SU-DHL-6 (cell line): ENCODE data around the gene BIRC3.
"Not testable (repeated sequence)": the region's sequence is repeated elsewhere in the genome, so short reads cannot be mapped to it uniquely, and the experiment has no call there.

Experiments
- H2AFZ ChIP-seq: fragments of 200-600 bp; sonication (generic); 2 replicates; pipeline ENCODE4 v1.6.1; 2014; ENCODE audit warnings: low read depth, mild to moderate bottlenecking, moderate library complexity, mixed read lengths, antibody characterized with exemption, low read length; ENCODE audit not compliant: severe bottlenecking
- H3F3A ChIP-seq: fragments of 200-600 bp; shearing (Covaris generic); 2 replicates; pipeline ENCODE4 v1.6.0; 2016; ENCODE audit warnings: antibody characterized with exemption, mild to moderate bottlenecking; ENCODE audit not compliant: insufficient read depth
- H3K27ac ChIP-seq: fragments of 200-600 bp; sonication (generic); 2 replicates; pipeline ENCODE4 v1.5.1; 2016; ENCODE audit warnings: low read depth, mild to moderate bottlenecking, low read length, moderate library complexity, mixed read lengths
- H3K27me3 ChIP-seq: fragments of 200-600 bp; sonication (generic), shearing (Covaris generic); 2 replicates; pipeline ENCODE4 v1.6.0; 2014; ENCODE audit warnings: mild to moderate bottlenecking, low read length
- H3K36me3 ChIP-seq: fragments of 200-600 bp; sonication (generic); 2 replicates; pipeline ENCODE4 v1.6.1; 2014; ENCODE audit warnings: mild to moderate bottlenecking, low read length, mixed read lengths
- H3K4me2 ChIP-seq: fragments of 300-600, 200-600 bp; shearing (Covaris generic), sonication (generic); 2 replicates; pipeline ENCODE4 v1.6.0; 2014; ENCODE audit warnings: low read length, low read depth, mild to moderate bottlenecking; ENCODE audit not compliant: poor library complexity, severe bottlenecking
- H3K4me3 ChIP-seq: fragments of 200-600 bp; sonication (generic); 2 replicates; pipeline ENCODE4 v1.5.1; 2014; ENCODE audit warnings: antibody characterized with exemption, low read length, mild to moderate bottlenecking, mixed read lengths; ENCODE audit not compliant: insufficient read depth, poor library complexity, severe bottlenecking
- H3K79me2 ChIP-seq: fragments of 200-600 bp; sonication (generic); 2 replicates; pipeline ENCODE4 v1.6.1; 2014; ENCODE audit warnings: mild to moderate bottlenecking, low read length, moderate library complexity; ENCODE audit not compliant: insufficient read depth
- H3K9ac ChIP-seq: fragments of 200-600 bp; sonication (generic); 2 replicates; pipeline ENCODE4 v1.7.0; 2014; ENCODE audit warnings: mild to moderate bottlenecking, low read length
- H3K9me2 ChIP-seq: fragments of 200-600 bp; sonication (generic); replicated peaks from 2 replicates; pipeline ENCODE4 v1.6.1; 2014; ENCODE audit warnings: low read length; ENCODE audit not compliant: insufficient read depth
- H3K9me3 ChIP-seq: fragments of 200-600 bp; sonication (generic); 2 replicates; pipeline ENCODE4 v1.6.1; 2014; ENCODE audit warnings: low read length, mixed read lengths; ENCODE audit not compliant: insufficient read depth
- H4K20me1 ChIP-seq: fragments of 200-600 bp; sonication (generic); 2 replicates; pipeline ENCODE4 v1.6.1; 2014; ENCODE audit warnings: low read depth, mild to moderate bottlenecking, antibody characterized with exemption, low read length, moderate library complexity, mixed read lengths
- EZH2phosphoT487 ChIP-seq: fragments of 200-600 bp; sonication (generic), shearing (Covaris generic); conservative IDR thresholded peaks from 2 replicates; pipeline ENCODE4 v1.6.1; 2018; ENCODE audit warnings: mild to moderate bottlenecking, antibody characterized with exemption, low read length, moderate library complexity, mixed read lengths
- TF ChIP-seq, protein P1 (sequence below): fragments of 200-600 bp; sonication (generic); IDR thresholded peaks from one replicate; pipeline ENCODE4 v1.5.1; 2017; ENCODE audit warnings: antibody characterized with exemption, mild to moderate bottlenecking, low read length, moderate library complexity; ENCODE audit not compliant: insufficient read depth, poor library complexity, severe bottlenecking

The BIRC3 gene

DNA sequence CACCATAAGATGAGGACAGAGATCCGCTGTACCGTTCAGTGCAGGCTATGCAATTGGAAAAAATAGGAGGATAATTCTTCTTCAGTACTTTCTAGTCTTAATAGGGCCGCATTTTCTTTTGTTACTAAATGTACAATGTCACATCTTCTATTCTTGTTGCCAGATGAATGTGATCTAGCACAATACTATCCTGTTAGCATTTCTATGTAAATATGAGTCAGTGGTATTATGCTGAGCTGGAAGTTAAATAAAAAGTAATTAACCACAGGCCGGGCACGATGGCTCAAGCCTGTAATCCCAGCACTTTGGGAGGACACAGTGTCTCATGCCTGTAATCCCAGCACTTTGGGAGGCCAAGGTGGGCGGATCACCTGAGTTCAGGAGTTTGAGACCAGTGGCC lies 24.4 kb upstream of the BIRC3 start:
- no peaks in the 10 kb centered on the region for H3K79me2 ChIP-seq
- TF ChIP-seq, protein P1, sequence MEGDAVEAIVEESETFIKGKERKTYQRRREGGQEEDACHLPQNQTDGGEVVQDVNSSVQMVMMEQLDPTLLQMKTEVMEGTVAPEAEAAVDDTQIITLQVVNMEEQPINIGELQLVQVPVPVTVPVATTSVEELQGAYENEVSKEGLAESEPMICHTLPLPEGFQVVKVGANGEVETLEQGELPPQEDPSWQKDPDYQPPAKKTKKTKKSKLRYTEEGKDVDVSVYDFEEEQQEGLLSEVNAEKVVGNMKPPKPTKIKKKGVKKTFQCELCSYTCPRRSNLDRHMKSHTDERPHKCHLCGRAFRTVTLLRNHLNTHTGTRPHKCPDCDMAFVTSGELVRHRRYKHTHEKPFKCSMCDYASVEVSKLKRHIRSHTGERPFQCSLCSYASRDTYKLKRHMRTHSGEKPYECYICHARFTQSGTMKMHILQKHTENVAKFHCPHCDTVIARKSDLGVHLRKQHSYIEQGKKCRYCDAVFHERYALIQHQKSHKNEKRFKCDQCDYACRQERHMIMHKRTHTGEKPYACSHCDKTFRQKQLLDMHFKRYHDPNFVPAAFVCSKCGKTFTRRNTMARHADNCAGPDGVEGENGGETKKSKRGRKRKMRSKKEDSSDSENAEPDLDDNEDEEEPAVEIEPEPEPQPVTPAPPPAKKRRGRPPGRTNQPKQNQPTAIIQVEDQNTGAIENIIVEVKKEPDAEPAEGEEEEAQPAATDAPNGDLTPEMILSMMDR, result no peak
- TF ChIP-seq EZH2phosphoT487, result no peak
- no peak overlapping the region for H3K4me2 ChIP-seq
- no peak overlapping the region for H2AFZ ChIP-seq
- no peaks in the 10 kb centered on the region for H3F3A ChIP-seq
- H3K36me3 ChIP-seq, result no peaks in the 10 kb centered on the region
- H4K20me1 ChIP-seq, result no peaks in the 10 kb centered on the region
- H3K9me3 ChIP-seq, result no peaks in the 10 kb centered on the region
- no peaks in the 10 kb centered on the region for H3K27me3 ChIP-seq
- H3K9me2 ChIP-seq, result no peaks in the 10 kb centered on the region
- no peak overlapping the region for H3K9ac ChIP-seq
- H3K27ac ChIP-seq, result no peak overlapping the region
- no peak overlapping the region for H3K4me3 ChIP-seq

DNA sequence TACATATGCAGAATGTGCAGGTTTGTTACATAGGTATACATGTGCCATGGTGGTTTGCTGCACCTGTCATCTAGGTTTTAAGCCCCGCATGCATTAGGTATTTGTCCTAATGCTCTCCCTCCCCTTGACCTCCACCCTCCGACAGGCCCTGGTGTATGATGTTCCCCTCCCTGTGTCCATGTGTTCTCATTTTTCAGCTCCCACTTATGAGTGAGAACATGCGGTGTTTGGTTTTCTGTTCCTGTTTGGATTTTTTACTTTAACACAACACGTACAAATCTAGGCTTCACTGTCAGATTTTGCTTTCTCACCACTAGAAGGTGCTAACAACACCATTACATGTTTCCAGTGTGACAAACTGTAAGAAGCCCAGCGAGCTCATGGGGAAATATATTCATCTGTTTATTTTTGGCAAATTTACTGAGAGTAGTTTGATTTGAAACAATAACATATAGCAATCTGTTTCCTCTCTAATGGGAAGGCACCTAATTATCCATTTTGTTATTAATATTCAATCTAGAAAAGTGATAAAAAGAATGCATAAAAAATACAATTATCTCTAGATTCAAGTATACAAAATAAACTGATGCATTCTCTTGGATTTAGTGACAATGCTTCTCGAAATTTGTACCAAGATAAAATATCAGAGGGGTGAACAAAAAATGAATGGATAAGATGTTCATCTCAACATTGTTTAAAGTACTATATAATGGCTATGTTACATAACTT lies 23.2 kb upstream of the BIRC3 start:
- Histone ChIP-seq H3K36me3 (no peaks in the 10 kb centered on the region), H3F3A (no peaks in the 10 kb centered on the region), H3K9ac (peak overlapping the region; percentile 40; the same call in 1 of the 2 replicates), H3K9me3 (no peaks in the 10 kb centered on the region), H3K9me2 (no peaks in the 10 kb centered on the region), H3K27ac (peak overlapping the region; percentile 68), H2AFZ (peak overlapping the region; percentile 91), H3K4me3 (no peak overlapping the region), H3K4me2 (peak overlapping the region; percentile 50), H3K79me2 (no peaks in the 10 kb centered on the region), H3K27me3 (no peaks in the 10 kb centered on the region), H4K20me1 (no peaks in the 10 kb centered on the region)
- no peak for TF ChIP-seq EZH2phosphoT487
- TF ChIP-seq, protein P1, result peak; percentile 68

DNA sequence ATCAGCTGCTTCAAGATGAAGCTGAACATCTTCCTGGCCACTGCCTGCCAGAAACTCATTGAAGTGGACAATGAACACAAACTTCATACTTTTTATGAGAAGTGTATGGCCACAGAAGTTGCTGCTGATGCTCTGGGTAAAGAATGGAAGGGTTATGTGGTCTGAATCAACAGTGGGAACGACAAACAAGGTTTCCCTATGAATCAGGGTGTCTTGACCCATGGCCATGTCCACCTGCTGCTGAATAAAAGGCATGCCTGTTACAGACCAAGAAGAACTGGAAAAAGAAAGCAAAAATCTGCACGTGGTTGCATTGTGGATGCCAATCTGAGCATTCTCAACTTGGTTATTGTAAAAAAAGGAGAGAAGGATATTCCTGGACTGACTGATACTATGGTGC lies 22.2 kb upstream of the BIRC3 start:
- TF ChIP-seq, protein P1, result no peak
- no peak for TF ChIP-seq EZH2phosphoT487
- Histone ChIP-seq H3K36me3 (no peaks in the 10 kb centered on the region), H3F3A (no peaks in the 10 kb centered on the region), H3K27me3 (no peaks in the 10 kb centered on the region), H3K4me2 (peak overlapping the region; percentile 50), H4K20me1 (no peaks in the 10 kb centered on the region), H3K9me2 (no peaks in the 10 kb centered on the region), H3K79me2 (no peaks in the 10 kb centered on the region), H2AFZ (peak overlapping the region; percentile 91), H3K9me3 (no peaks in the 10 kb centered on the region), H3K9ac (peak overlapping the region; percentile 45), H3K27ac (peak overlapping the region; percentile 68), H3K4me3 (peak overlapping the region; percentile 1)

DNA sequence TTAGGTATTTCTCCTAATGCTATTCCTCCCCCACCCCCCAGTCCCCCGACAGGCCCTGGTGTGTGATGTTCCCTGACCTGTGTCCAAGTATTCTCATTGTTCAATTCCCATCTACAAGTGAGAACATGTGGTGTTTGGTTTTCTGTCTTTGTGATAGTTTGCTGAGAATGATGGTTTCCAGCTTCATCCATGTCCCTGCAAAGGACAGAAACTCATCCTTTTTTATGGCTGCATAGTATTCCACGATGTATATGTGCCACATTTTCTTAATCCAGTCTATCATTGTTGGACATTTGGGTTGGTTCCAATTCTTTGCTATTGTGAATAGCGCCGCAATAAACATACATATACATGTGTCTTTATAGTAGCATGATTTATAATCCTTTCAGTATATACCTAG lies 20.5 kb upstream of the BIRC3 start:
- H3F3A ChIP-seq, H3K4me2 ChIP-seq, H2AFZ ChIP-seq, H3K9me2 ChIP-seq, H3K27ac ChIP-seq, H3K36me3 ChIP-seq, H3K27me3 ChIP-seq, H3K4me3 ChIP-seq, H3K9ac ChIP-seq, H4K20me1 ChIP-seq, H3K79me2 ChIP-seq, H3K9me3 ChIP-seq: not testable (repeated sequence)

DNA sequence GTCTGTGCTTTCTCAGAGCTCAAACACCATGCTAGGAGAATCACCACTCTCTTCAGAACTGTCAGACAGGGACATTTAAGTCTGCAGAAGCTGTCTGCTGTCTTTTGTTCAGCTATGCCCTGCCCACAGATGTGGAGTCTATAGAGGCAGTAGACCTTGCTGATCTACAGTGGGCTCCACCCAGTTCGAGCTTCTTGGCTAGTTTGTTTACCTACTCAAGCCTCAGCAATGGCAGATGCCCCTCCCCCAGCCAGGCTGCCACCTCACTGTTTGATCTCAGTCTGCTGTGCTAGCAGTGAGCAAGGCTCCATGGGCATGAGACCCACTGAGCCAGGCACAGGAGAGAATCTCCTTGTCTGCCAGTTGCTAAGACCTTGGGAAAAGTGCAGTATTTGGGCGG lies 16.4 kb upstream of the BIRC3 start:
- not testable (repeated sequence) for H4K20me1 ChIP-seq, H3K27ac ChIP-seq

More for the DNA sequence above, 16.4 kb upstream of the BIRC3 start:
- H3K9me2 ChIP-seq, H2AFZ ChIP-seq, H3K4me2 ChIP-seq, H3K36me3 ChIP-seq, H3F3A ChIP-seq, H3K27me3 ChIP-seq, H3K79me2 ChIP-seq, H3K9ac ChIP-seq, H3K4me3 ChIP-seq: not testable (repeated sequence)
- peaks cover 15% of the 10 kb centered on the region; the same call in 1 of the 2 replicates for H3K9me3 ChIP-seq
